ENCODE measurements around the gene EFCC1. TPM values are rescaled to one million over a fixed set of nuclear protein-coding genes. Genes with fewer than 3 reads are reported as not detected.

Gene EFCC1
- total and polyA plus RNA-seq, 5 donors from 2014 or later, result 0.15 TPM; not detected in 4

DNA sequence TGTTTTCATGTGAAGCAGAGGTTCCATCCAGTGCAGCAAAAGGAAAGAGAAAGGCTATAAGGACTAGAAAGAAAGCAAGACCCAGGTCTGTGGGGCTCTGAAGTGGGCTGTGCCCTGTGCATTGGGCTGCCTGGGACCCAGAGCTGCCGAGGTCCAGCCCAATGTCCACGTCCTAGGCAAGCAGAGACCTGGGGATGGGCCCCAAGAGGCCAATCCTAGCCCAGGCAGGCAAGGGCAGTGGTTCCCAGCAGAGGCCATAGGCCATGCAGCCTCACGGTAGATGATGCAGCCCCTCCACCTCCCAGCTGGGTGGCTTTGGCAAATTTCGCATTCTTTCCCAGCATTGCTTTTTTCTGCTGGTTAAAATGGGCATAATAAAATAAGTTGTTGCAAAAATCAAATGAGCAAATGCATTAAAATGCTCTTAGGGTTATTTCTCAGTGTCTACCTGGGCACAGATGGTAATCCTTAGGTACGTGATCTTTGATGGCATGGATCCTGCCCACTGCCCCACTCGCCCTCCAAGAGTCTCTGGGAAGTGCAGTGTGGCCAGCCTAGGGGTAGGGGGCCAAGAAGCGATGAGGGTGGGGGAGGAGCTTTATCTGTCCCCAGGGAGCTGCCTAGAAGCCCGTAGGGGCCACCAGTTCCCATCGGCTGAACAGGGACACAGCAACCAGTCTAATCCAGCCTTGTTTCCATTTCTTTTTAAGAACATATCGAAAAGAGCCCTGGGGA lies 37.2 kb downstream of the EFCC1 start:
- H3K4me1 Mint-ChIP-seq, result no peaks in the 10 kb centered on the region
- H3K4me3 Mint-ChIP-seq, result no peak overlapping the region
- peaks cover 5% of the 10 kb centered on the region for H3K36me3 Mint-ChIP-seq
- Histone ChIP-seq H3K36me3 (ENCODE audit: control insufficient read depth, insufficient read depth, low read length) (no peaks in the 10 kb centered on the region), H3K27ac (ENCODE audit: insufficient read depth, low read length, poor library complexity, severe bottlenecking) (no peak overlapping the region), H3K27me3 (ENCODE audit: control insufficient read depth, insufficient read depth, low read length) (peaks cover 3% of the 10 kb centered on the region), H3K9me3 (ENCODE audit: control insufficient read depth in 2 of 2, low read length in 2 of 2) (no peaks in the 10 kb centered on the region), H3K4me3 (ENCODE audit: low read depth, low read length) (no peak overlapping the region), H3K4me1 (ENCODE audit: control insufficient read depth, insufficient read depth, low read length, poor library complexity, severe bottlenecking) (no peaks in the 10 kb centered on the region)
- H3K27me3 Mint-ChIP-seq, result peaks cover 40% of the 10 kb centered on the region
- H3K9me3 Mint-ChIP-seq, result peaks cover 0 to 3% (median 0%) of the 10 kb centered on the region in 7 donors
- no peak for DNase-seq
- ATAC-seq (ENCODE audit: low read depth in 2 of 2), result no peak
- H3K27ac Mint-ChIP-seq, result no peak overlapping the region

DNA sequence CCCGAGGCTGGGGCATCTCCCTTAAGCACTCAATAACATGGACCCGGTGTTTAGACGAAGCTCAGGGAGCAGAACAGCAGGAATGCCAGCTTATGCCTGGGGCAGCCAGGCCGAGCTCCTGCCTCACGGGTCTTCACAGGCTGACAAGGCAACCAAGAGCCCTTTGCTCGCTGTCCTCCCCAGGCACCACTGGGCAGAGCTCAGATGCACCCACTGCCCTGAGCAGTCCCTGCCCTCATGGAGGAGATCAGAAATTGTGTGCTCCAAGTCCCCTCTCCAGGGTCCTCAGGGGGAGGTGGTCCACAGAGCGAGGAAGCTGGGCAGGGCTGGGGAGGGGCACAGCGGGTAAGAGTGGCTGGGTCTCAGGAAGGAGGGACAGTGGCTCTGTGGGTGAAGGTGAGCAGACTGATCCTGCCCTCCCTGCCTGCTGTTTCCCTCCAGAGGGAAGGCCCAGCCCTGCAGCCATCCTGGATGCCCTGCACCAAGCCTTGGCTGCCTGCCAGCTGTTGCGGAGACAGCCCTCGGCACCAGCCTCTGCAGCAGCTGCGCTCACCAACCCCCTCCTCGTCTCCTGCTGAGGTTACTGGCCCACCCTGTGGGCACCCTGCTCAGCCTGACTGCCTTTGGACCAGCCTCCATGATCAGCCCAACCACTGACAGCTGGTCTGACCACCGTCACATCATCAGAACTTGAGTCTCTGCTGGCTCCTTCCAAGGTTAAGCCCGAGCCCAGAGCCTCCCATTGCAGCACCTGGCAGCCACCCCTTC lies 38.4 kb downstream of the EFCC1 start:
- H3K27ac Mint-ChIP-seq, result no peak overlapping the region
- peaks cover 0 to 3% (median 0%) of the 10 kb centered on the region in 7 donors for H3K9me3 Mint-ChIP-seq
- peaks cover 43% of the 10 kb centered on the region for H3K27me3 Mint-ChIP-seq
- Histone ChIP-seq H3K9me3 (ENCODE audit: control insufficient read depth in 2 of 2, low read length in 2 of 2) (no peaks in the 10 kb centered on the region), H3K27ac (ENCODE audit: insufficient read depth, low read length, poor library complexity, severe bottlenecking) (no peak overlapping the region), H3K36me3 (ENCODE audit: control insufficient read depth, insufficient read depth, low read length) (no peaks in the 10 kb centered on the region), H3K4me1 (ENCODE audit: control insufficient read depth, insufficient read depth, low read length, poor library complexity, severe bottlenecking) (no peaks in the 10 kb centered on the region), H3K27me3 (ENCODE audit: control insufficient read depth, insufficient read depth, low read length) (peaks cover 7% of the 10 kb centered on the region), H3K4me3 (ENCODE audit: low read depth, low read length) (no peak overlapping the region)
- ATAC-seq (ENCODE audit: low read depth in 2 of 2) (no peak), DNase-seq (no peak)
- H3K36me3 Mint-ChIP-seq, result peaks cover 5% of the 10 kb centered on the region
- peaks cover 0 to 6% (median 3%) of the 10 kb centered on the region in 4 donors for H3K4me1 Mint-ChIP-seq
- H3K4me3 Mint-ChIP-seq, result no peak overlapping the region

DNA sequence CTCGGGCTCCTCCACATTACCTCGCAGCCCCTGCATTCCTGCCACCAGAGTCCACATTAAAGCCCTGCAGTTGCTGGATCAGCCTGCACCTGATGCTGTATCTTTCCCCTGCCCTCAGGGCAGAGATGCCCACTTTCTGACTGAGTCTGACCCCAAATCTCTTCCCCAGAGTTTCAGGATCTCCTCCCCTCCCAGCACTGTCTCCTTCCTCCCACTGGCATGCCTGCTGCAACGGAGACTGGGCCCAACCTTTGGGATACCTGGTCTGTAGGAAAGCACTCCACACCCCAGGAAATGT lies 38.9 kb downstream of the EFCC1 start:
- no peaks in the 10 kb centered on the region for H3K4me1 ChIP-seq (ENCODE audit: control insufficient read depth, insufficient read depth, low read length, poor library complexity, severe bottlenecking)
- H3K27me3 ChIP-seq (ENCODE audit: control insufficient read depth, insufficient read depth, low read length), result peaks cover 7% of the 10 kb centered on the region
- Mint-ChIP-seq H3K9me3 (peaks cover 0 to 3% (median 0%) of the 10 kb centered on the region in 7 donors), H3K36me3 (peaks cover 5% of the 10 kb centered on the region), H3K4me1 (peaks cover 2 to 6% (median 4%) of the 10 kb centered on the region in 4 donors), H3K4me3 (no peak overlapping the region), H3K27ac (peak overlapping the region in 1 of 3 donors; percentile 79), H3K27me3 (peaks cover 48% of the 10 kb centered on the region)
- no peak overlapping the region for H3K4me3 ChIP-seq (ENCODE audit: low read depth, low read length)
- H3K9me3 ChIP-seq (ENCODE audit: control insufficient read depth in 2 of 2, low read length in 2 of 2), result no peaks in the 10 kb centered on the region
- no peak for DNase-seq
- H3K36me3 ChIP-seq (ENCODE audit: control insufficient read depth, insufficient read depth, low read length), result no peaks in the 10 kb centered on the region
- ATAC-seq (ENCODE audit: low read depth in 2 of 2), result no peak
- H3K27ac ChIP-seq (ENCODE audit: insufficient read depth, low read length, poor library complexity, severe bottlenecking), result no peak overlapping the region

DNA sequence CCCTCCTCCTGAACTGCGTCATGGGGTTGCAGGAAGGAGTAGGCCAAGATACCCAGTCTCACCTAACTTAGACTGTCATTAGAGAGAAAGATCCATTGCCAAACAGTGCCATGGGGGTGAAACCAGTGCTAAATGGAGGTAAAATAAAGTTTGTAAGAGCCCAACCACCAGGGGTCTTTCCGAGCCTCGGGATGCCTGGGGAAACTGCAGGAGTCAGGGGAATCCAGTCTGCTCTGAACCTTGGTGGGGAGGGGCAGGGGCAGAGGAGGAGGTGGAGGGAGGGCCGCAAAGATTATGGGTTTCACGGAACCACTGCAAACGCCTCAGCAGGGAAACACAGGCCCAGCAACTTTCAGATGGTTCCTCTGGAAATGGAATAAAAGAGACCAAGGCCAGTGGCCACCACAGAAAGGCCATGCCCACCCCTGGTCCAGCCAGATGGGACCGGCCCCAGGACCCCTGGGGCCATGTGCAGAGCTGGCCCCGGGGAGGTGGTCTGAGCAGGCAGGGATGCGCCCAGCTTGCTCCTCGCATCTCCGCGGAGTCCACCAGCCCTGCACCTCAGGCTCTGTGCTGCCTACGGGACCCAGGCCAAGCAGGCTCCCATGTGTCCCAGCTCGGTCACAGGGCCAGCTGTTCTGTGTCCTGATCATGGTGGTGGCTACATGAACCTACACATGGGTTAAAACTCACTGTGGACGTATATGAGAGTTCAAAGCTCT lies 39.6 kb downstream of the EFCC1 start:
- Mint-ChIP-seq H3K27ac (no peak overlapping the region), H3K4me1 (peaks cover 2 to 6% (median 5%) of the 10 kb centered on the region in 4 donors), H3K9me3 (peaks cover 0 to 3% (median 0%) of the 10 kb centered on the region in 7 donors), H3K36me3 (peaks cover 5% of the 10 kb centered on the region), H3K27me3 (peaks cover 52% of the 10 kb centered on the region), H3K4me3 (no peak overlapping the region)
- Histone ChIP-seq H3K4me1 (ENCODE audit: control insufficient read depth, insufficient read depth, low read length, poor library complexity, severe bottlenecking) (peaks cover 5% of the 10 kb centered on the region), H3K36me3 (ENCODE audit: control insufficient read depth, insufficient read depth, low read length) (no peaks in the 10 kb centered on the region), H3K27me3 (ENCODE audit: control insufficient read depth, insufficient read depth, low read length) (peaks cover 7% of the 10 kb centered on the region), H3K4me3 (ENCODE audit: low read depth, low read length) (no peak overlapping the region), H3K9me3 (ENCODE audit: control insufficient read depth in 2 of 2, low read length in 2 of 2) (no peaks in the 10 kb centered on the region), H3K27ac (ENCODE audit: insufficient read depth, low read length, poor library complexity, severe bottlenecking) (no peak overlapping the region)
- DNase-seq (no peak), ATAC-seq (ENCODE audit: low read depth in 2 of 2) (no peak)

DNA sequence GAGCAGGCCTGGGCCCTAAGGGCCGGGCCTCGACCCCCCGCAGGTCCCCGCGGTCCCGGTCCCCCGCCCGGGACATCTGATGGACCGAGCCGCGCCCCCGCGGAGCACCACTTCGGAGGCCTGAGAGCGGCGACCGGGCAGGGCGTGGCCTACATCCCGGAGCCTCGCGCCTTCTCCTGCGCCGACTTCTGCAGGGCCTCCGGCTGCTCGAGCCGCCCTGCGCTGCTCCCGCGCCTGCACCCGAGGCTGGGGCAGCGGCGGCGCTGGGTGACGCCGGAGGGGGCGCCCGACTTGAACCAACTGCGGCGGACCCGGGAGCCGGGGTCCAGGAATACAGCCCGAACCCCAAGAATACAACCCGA lies 44.6 kb downstream of the EFCC1 start:
- Mint-ChIP-seq H3K4me3 (peak overlapping the region in 3 of 4 donors; percentile 28 to 71 (median 59)), H3K27ac (no peak overlapping the region), H3K9me3 (peaks cover 0 to 7% (median 3%) of the 10 kb centered on the region in 7 donors), H3K36me3 (peaks cover 10% of the 10 kb centered on the region), H3K4me1 (peaks cover 2 to 11% (median 5%) of the 10 kb centered on the region in 4 donors), H3K27me3 (peaks cover 48% of the 10 kb centered on the region)
- H3K27ac ChIP-seq (ENCODE audit: insufficient read depth, low read length, poor library complexity, severe bottlenecking), result no peak overlapping the region
- DNase-seq (peak in 2 of 3 donors; percentile 15 to 42), ATAC-seq (ENCODE audit: low read depth in 2 of 2) (peak; percentile 58 to 70)
- peaks cover 7% of the 10 kb centered on the region for H3K27me3 ChIP-seq (ENCODE audit: control insufficient read depth, insufficient read depth, low read length)
- H3K4me3 ChIP-seq (ENCODE audit: low read depth, low read length), result peak overlapping the region; percentile 19
- H3K9me3 ChIP-seq (ENCODE audit: control insufficient read depth in 2 of 2, low read length in 2 of 2), result no peaks in the 10 kb centered on the region
- no peaks in the 10 kb centered on the region for H3K36me3 ChIP-seq (ENCODE audit: control insufficient read depth, insufficient read depth, low read length)
- peaks cover 10% of the 10 kb centered on the region for H3K4me1 ChIP-seq (ENCODE audit: control insufficient read depth, insufficient read depth, low read length, poor library complexity, severe bottlenecking)

DNA sequence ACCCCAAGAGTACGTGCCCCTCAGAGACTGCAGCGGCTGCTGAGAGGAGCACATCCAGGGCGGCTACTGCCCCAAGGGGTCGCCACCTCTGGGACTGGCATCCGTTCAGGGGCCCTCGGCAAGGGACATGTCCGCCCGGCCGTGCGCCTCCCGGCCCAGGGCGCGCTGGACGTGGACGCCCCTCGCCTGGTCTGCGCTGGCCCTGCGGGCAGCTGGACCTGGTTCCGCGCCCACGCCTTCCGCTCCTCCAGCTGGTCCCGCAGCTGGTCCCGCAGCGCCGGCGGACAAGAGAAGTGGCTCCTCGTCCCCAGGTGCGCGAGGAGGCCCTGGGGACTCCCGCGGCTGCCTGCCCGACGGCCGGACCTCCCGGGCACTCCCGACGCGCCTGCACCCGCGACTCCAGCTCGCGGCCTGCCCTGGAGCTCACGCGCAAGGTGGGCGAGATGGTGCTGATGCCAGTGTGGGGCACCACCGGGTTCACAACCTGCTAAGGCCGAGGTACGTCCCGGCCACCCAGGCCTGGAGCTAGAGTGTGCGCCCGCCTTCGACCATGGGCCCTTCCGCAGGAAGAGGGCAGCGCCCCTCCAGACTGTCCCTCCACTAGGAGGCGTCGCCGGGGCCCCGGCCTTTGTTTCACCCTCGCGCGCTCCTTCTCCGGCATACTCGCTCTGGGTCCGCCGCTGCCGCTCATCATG lies 45.1 kb downstream of the EFCC1 start:
- Histone ChIP-seq H3K9me3 (ENCODE audit: control insufficient read depth in 2 of 2, low read length in 2 of 2) (no peaks in the 10 kb centered on the region), H3K4me1 (ENCODE audit: control insufficient read depth, insufficient read depth, low read length, poor library complexity, severe bottlenecking) (peaks cover 10% of the 10 kb centered on the region), H3K27ac (ENCODE audit: insufficient read depth, low read length, poor library complexity, severe bottlenecking) (no peak overlapping the region), H3K27me3 (ENCODE audit: control insufficient read depth, insufficient read depth, low read length) (peaks cover 7% of the 10 kb centered on the region), H3K4me3 (ENCODE audit: low read depth, low read length) (no peak overlapping the region), H3K36me3 (ENCODE audit: control insufficient read depth, insufficient read depth, low read length) (no peaks in the 10 kb centered on the region)
- Mint-ChIP-seq H3K4me1 (peaks cover 2 to 11% (median 5%) of the 10 kb centered on the region in 4 donors), H3K9me3 (peaks cover 0 to 7% (median 3%) of the 10 kb centered on the region in 7 donors), H3K36me3 (peaks cover 10% of the 10 kb centered on the region), H3K27me3 (peaks cover 47% of the 10 kb centered on the region), H3K27ac (no peak overlapping the region), H3K4me3 (no peak overlapping the region)
- ATAC-seq (ENCODE audit: low read depth in 2 of 2), result peak; percentile 45 to 54
- peak in 1 of 3 donors; percentile 12 for DNase-seq
